SKM-1 treated with dmso at 0.1 percent for 144 hours (cell line): ENCODE measurements around the gene TENT5A.

Experiments
- DNase-seq: peaks from one replicate; lab custom pipeline; 2025; ENCODE audit not compliant: unreplicated experiment; lab: John Stamatoyannopoulos, UW

The TENT5A gene

GRCh38 chr6:81718126-81718525 is 34.4 kb downstream of the TENT5A start:
- no peak for DNase-seq

GRCh38 chr6:81714684-81715083 is 37.8 kb downstream of the TENT5A start:
- no peak for DNase-seq

- DNase-seq: no peak
Measured at GRCh38 chr6:81713205-81713604, 39.3 kb downstream of the TENT5A start.

DNA sequence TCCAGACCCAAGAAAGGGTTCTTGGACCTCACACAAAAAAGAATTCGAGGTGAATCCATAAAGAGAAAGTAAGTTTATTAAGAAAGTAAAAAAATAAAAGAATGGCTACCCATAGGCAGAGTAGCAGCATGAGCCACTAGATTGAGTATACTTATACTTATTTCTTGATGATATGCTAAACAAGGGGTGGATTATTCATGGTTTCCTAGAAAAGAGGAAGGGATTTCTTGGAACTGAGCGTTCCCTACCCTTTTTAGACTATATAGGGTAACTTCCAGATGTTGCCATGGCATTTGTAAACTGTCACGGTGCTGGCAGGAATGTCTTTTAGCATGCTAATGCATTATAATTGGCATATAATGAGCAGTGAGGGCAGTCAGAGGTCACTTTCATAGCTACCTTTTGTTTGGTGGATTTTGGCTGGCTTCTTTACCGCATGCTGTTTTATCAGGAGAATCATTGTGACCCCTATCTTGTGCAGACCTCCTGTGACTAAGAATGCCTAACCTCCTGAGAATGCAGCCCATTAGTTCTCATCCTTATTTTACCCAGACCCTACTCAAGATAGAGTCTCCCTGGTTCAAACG is 44.3 kb downstream of the TENT5A start:
- DNase-seq: no peak

DNA sequence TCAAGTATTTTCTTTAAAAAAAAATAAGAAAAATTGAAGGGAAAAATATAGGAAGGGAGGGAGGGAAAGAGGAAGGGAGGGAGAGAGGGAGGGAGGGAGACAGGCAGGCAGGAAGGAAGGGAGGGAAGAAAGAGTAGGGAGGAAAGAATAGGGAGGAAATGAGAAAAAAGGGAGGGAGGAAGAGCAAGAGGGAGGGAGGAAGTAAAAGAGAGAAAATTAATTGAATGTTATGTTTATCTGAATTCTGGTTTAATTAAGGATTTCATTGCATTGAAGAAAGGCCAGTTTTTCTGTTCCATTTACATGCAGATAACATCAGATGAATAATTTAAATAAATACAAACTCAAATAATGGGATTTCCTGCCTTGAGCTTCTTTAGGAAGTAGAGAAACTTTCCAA is 47.8 kb downstream of the TENT5A start:
- DNase-seq: no peak

DNA sequence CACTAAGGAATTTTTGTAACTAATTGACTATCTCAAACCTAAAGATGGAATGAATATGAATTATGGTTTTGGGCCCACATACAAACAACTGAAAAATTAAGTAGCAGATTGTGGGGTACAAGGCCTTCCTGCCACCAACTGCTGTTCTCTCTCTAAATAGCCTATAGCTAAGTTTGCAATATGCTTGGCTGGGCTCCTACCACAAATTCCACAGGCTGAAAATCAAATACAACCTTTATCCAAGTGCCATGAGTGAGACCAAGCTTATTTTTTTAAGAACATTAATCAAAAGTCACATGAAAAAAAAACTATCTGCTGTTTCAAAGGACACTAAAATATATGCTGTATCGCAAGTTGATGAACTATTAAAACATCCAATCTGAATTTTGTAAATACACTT is 52.1 kb downstream of the TENT5A start:
- no peak for DNase-seq

DNA sequence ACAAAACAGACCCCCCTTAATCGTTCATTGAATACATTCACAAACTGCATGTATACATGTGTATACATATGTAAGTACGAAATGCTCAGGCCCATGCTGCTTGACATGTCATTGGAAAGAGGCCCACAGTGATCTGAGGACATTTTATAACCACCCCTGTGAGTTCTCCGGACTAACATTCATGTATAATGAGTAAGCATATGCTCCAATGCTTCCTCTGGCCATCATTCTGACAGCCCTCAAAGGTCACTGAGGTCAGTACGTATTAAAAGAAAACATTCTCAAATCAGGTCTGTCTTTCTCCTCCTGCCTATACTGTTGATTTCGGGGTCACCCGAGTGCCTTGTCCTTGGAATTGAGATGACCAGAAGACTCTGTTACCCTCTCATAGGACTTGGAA is 54.9 kb downstream of the TENT5A start:
- DNase-seq: no peak

DNA sequence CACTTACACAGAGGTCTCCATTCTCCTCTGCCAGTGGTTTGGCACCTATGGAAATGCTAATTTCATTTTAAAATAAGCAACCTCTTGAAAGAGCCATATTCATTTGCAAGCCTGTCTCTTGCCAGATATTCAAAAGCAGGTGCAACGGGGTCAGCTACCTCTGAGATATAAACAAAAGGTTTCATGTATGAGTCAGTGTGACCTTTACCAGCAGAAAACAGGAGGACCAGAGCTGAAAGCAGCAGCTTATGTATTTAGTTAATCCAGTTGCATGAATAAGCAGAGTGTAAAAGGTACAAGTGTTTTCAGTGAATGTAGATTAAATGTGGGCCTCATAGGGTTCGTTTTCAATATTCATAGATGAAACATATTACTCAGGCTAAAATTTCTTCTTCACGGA is 56.0 kb downstream of the TENT5A start:
- DNase-seq: no peak
